WI38 (cell line): ENCODE data around the gene PPP1R16B.

Source experiments
- H3K4me3 ChIP-seq: 2 replicates; pipeline ENCODE4 v1.5.1; 2011; ENCODE audit warnings: low read depth, mild to moderate bottlenecking, control low read depth, low read length
- TF ChIP-seq, protein P1 (sequence below): IDR thresholded peaks from 2 replicates; pipeline ENCODE4 v1.5.1; 2012; ENCODE audit warnings: low read depth, mild to moderate bottlenecking, control low read depth, low read length

Gene PPP1R16B

DNA sequence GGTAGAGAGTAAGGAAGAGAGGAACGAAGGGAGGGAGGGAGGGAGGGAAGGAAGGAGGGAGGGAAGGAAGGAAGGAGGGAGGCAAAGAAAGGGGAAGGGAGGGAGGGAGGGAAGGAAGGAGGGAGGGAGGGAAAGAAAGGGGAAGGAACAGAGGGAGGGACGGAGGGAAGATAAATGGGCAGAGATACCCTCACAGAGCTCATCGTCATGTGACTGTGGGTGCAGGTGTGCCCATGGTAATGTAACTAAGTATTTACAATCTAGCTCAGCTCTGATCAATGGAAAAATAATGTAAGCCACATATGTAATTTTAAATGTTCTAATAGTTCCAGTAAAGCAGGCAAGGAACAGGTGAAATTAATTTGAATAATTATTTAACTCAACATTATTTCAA lies 66.1 kb downstream of the PPP1R16B start:
- no peak overlapping the region for H3K4me3 ChIP-seq
- TF ChIP-seq, protein P1, sequence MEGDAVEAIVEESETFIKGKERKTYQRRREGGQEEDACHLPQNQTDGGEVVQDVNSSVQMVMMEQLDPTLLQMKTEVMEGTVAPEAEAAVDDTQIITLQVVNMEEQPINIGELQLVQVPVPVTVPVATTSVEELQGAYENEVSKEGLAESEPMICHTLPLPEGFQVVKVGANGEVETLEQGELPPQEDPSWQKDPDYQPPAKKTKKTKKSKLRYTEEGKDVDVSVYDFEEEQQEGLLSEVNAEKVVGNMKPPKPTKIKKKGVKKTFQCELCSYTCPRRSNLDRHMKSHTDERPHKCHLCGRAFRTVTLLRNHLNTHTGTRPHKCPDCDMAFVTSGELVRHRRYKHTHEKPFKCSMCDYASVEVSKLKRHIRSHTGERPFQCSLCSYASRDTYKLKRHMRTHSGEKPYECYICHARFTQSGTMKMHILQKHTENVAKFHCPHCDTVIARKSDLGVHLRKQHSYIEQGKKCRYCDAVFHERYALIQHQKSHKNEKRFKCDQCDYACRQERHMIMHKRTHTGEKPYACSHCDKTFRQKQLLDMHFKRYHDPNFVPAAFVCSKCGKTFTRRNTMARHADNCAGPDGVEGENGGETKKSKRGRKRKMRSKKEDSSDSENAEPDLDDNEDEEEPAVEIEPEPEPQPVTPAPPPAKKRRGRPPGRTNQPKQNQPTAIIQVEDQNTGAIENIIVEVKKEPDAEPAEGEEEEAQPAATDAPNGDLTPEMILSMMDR: no peak

- TF ChIP-seq, protein P1: no peak
- no peak overlapping the region for H3K4me3 ChIP-seq
Observed at GRCh38 chr20:38872036-38872435, 66.5 kb downstream of the PPP1R16B start.

GRCh38 chr20:38872491-38873049 lies 67.1 kb downstream of the PPP1R16B start:
- no peak overlapping the region for H3K4me3 ChIP-seq
- TF ChIP-seq, protein P1: no peak

DNA sequence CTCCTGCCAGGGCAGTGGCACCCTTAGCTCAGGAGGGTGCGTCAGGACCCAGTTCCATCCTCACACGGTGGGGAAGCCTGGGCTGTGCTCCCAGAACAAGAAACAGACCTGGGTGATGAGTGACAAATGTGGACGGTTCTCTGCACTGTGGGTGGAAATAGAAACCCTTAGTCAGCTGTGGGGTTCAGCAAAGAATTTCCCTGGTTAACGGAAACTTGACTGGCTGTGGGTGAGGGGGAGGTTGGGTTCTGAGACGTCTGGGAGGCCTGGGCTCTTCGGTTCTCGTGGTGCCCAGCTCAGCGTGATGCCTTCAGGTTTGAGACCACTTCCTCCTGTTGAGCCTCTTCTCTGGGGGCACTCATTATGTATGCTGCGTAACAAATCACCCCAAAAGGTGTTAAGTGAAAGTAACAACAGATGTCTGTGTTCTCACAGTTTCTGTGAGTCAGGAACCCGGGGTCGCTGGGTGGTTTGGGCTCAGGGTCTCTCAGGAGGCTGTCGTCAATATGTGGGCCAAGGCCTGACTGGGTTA lies 67.6 kb downstream of the PPP1R16B start:
- H3K4me3 ChIP-seq: no peak overlapping the region
- TF ChIP-seq, protein P1: no peak

GRCh38 chr20:38874460-38875174 lies 69.1 kb downstream of the PPP1R16B start:
- no peak overlapping the region for H3K4me3 ChIP-seq
- TF ChIP-seq, protein P1: no peak

DNA sequence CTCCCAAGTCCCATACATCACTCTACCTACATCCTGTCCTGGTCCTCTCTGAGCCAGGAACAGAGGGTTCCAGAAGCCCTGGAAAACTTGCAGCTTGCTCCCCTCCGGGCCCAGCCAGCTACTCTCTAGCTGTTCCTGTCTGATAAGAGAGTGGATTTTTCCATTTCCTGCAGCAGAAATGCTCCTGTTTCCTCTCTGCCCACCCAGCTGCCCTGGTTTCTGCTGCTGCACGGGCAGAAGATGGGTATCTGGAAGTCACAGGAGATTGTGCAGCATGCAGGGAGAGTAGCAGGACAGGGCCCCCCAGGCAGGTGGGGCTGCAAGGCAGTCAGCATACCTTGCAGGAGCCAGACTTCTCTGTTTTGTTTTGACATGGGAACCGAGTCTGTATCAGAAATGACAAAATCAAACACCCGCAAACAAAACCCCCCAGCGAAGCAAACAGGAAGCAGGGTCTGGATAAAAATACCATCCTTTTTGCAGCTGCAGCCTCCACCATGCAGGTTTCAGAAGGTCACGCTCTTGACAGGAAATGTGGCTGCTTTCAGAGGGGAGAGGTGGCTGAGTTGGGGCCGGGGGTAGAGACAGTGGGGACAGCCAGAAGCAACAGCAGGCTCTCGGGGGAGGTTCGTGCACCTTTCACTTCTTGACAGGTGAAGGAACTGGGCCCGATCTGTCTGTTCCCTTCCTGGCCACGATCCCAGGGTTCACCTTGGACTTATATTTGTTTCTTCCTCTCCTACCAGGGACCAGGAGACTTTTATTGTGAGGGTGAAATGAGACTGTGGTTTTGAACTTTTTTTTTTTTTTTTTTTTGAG lies 69.9 kb downstream of the PPP1R16B start:
- TF ChIP-seq, protein P1: no peak

More for the DNA sequence above, 69.9 kb downstream of the PPP1R16B start:
- no peak overlapping the region for H3K4me3 ChIP-seq
